NCI-H82 treated with DMSO at 0.1 percent for 48 hours (cell line): Measurements from ENCODE around the gene POM121L2.
"Not testable (repeated sequence)": the region's sequence is repeated elsewhere in the genome, so short reads cannot be mapped to it uniquely, and the experiment has no call there.

Experiments used
- DNase-seq: peaks from one replicate; lab custom pipeline; 2025; ENCODE audit not compliant: unreplicated experiment; lab: John Stamatoyannopoulos, UW

POM121L2 gene

GRCh38 chr6:27294409-27294808, 17.7 kb downstream of the POM121L2 start:
- DNase-seq = no peak

GRCh38 chr6:27293436-27294098, 18.5 kb downstream of the POM121L2 start:
- DNase-seq = no peak

GRCh38 chr6:27290850-27291208, 21.2 kb downstream of the POM121L2 start:
- no peak for DNase-seq

GRCh38 chr6:27290065-27290849, 21.8 kb downstream of the POM121L2 start:
- DNase-seq = no peak

GRCh38 chr6:27288136-27289044, 23.7 kb downstream of the POM121L2 start:
- DNase-seq = no peak

- no peak for DNase-seq
Observed at GRCh38 chr6:27287751-27288135, 24.3 kb downstream of the POM121L2 start.

GRCh38 chr6:27286141-27286540, 25.9 kb downstream of the POM121L2 start:
- DNase-seq = no peak

GRCh38 chr6:27283279-27283678, 28.8 kb downstream of the POM121L2 start:
- DNase-seq = no peak

GRCh38 chr6:27281569-27281968, 30.5 kb downstream of the POM121L2 start:
- DNase-seq = no peak

GRCh38 chr6:27281105-27281539, 31.0 kb downstream of the POM121L2 start:
- DNase-seq = no peak

- no peak for DNase-seq
Observed at GRCh38 chr6:27280540-27281000, 31.5 kb downstream of the POM121L2 start.

GRCh38 chr6:27280064-27280539, 32.0 kb downstream of the POM121L2 start:
- DNase-seq = no peak

- DNase-seq = no peak
Observed at GRCh38 chr6:27279513-27280063, 32.5 kb downstream of the POM121L2 start.

- DNase-seq = no peak
Observed at GRCh38 chr6:27275025-27275956, 36.8 kb downstream of the POM121L2 start.

- no peak for DNase-seq
Observed at GRCh38 chr6:27273783-27274182, 38.3 kb downstream of the POM121L2 start.

GRCh38 chr6:27268803-27269202, 43.3 kb downstream of the POM121L2 start:
- DNase-seq = no peak

GRCh38 chr6:27267857-27268434, 44.1 kb downstream of the POM121L2 start:
- no peak for DNase-seq

GRCh38 chr6:27267003-27267402, 45.1 kb downstream of the POM121L2 start:
- not testable (repeated sequence) for DNase-seq

- DNase-seq = no peak
Observed at GRCh38 chr6:27263886-27264285, 48.2 kb downstream of the POM121L2 start.
